Common myeloid progenitor, CD34-positive (primary cell): ENCODE data around the gene RPS6KL1.
A peak's percentile ranks its signal among the peaks of the same experiment; 100 is the strongest.

Source experiments
- CTCF ChIA-PET: fragments of 350-600 bp; sonication (Branson Sonifier 250); formaldehyde crosslinking; loops from one replicate; lab custom pipeline; 2021; ENCODE audit warnings: antibody characterized with exemption; lab: Charles Lee
- POLR2A ChIA-PET: fragments of 350-600 bp; sonication (Branson Sonifier 250); formaldehyde crosslinking; loops from one replicate; lab custom pipeline; 2021; ENCODE audit warnings: antibody characterized with exemption; lab: Charles Lee
- DNase-seq, 3 donors: peaks; one replicate each; pipeline versions ENCODE4 v3.0.0 to v3.0.0-alpha.2; 2013
- H3K27ac ChIP-seq, 2 experiments: 1 replicate in 1 of 2; 2 replicates in 1 of 2; pipeline ENCODE4 v1.7.0; 2013; ENCODE audit warnings: inconsistent platforms in 2 of 2, low read length in 2 of 2, mild to moderate bottlenecking in 2 of 2, low read depth in 1 of 2, moderate library complexity in 1 of 2; ENCODE audit not compliant: severe bottlenecking in 2 of 2, insufficient read depth in 1 of 2, poor library complexity in 1 of 2
- H3K27me3 ChIP-seq, 5 experiments: replicated peaks in 2 of 5; 1 replicate in 3 of 5; 2 replicates in 2 of 5; pipeline versions ENCODE4 v1.6.1 to v1.7.0; 2013; ENCODE audit warnings: low read length in 4 of 5, mild to moderate bottlenecking in 2 of 5, moderate library complexity in 2 of 5, inconsistent platforms in 1 of 5; ENCODE audit not compliant: insufficient read depth in 5 of 5, control insufficient read depth in 4 of 5
- H3K36me3 ChIP-seq, 4 experiments: 1 replicate in 2 of 4; 2 replicates in 2 of 4; pipeline versions ENCODE4 v1.6.1 to v1.7.0; 2013; ENCODE audit warnings: low read length in 3 of 4, control low read depth in 1 of 4, mild to moderate bottlenecking in 1 of 4; ENCODE audit not compliant: control insufficient read depth in 4 of 4, insufficient read depth in 4 of 4
- H3K4me1 ChIP-seq, 4 experiments: 1 replicate in 3 of 4; 2 replicates in 1 of 4; pipeline versions ENCODE4 v1.6.1 to v1.7.1; 2013; ENCODE audit warnings: low read length in 3 of 4, mild to moderate bottlenecking in 3 of 4, control low read depth in 1 of 4, inconsistent platforms in 1 of 4, moderate library complexity in 1 of 4; ENCODE audit not compliant: control insufficient read depth in 4 of 4, insufficient read depth in 4 of 4; ENCODE audit errors: control extremely low read depth in 1 of 4
- H3K4me3 ChIP-seq, 7 experiments: 1 replicate in 4 of 7; 2 replicates in 3 of 7; pipeline versions ENCODE4 v1.5.1 to v1.7.0; 2013; ENCODE audit warnings: mild to moderate bottlenecking in 7 of 7, low read length in 6 of 7, moderate library complexity in 6 of 7, inconsistent platforms in 2 of 7, low read depth in 2 of 7, control low read depth in 1 of 7; ENCODE audit not compliant: insufficient read depth in 4 of 7, control insufficient read depth in 1 of 7; ENCODE audit errors: extremely low read depth in 1 of 7
- H3K9me3 ChIP-seq, 5 experiments: 1 replicate in 4 of 5; 2 replicates in 1 of 5; pipeline versions ENCODE4 v1.6.1 to v1.7.1; 2013; ENCODE audit warnings: low read length in 4 of 5, mild to moderate bottlenecking in 2 of 5, inconsistent platforms in 1 of 5, low read depth in 1 of 5, moderate library complexity in 1 of 5; ENCODE audit not compliant: control insufficient read depth in 4 of 5, insufficient read depth in 2 of 5; ENCODE audit errors: control extremely low read depth in 1 of 5
- WGBS: methylation state at CpG from one replicate; pipeline ENCODE4 v1.1.5; 2013; ENCODE audit not compliant: insufficient coverage; 5-methylcytosine and 5-hydroxymethylcytosine counted together

The RPS6KL1 gene

GRCh38 chr14:74952180-74952665, 29.2 kb upstream of the RPS6KL1 start:
- ChIA-PET POLR2A (no interaction called here), CTCF (interaction anchor here (1.3 to 4.8 kb wide), 4 partner anchors 11 to 50 kb away, joined by 3 to 22 read pairs (median 3); no protein-coding TSS in a partner anchor)
- WGBS: 95% methylated on average over 5 of the region's 6 CpGs
- Histone ChIP-seq H3K27ac (no peak overlapping the region), H3K36me3 (no peaks in the 10 kb centered on the region), H3K4me3 (no peak overlapping the region), H3K4me1 (peaks cover 0 to 48% (median 26%) of the 10 kb centered on the region in 4 experiments), H3K27me3 (peaks cover 0 to 17% (median 0%) of the 10 kb centered on the region in 5 experiments), H3K9me3 (no peaks in the 10 kb centered on the region)
- DNase-seq: no peak

GRCh38 chr14:74951443-74952179, 28.6 kb upstream of the RPS6KL1 start:
- 39% methylated on average over 10 of the region's 15 CpGs for WGBS
- ChIA-PET CTCF (interaction anchor here (1.3 to 4.8 kb wide), 4 partner anchors 10 to 50 kb away, joined by 3 to 22 read pairs (median 3); no protein-coding TSS in a partner anchor), POLR2A (no interaction called here)
- peaks cover 0 to 17% (median 0%) of the 10 kb centered on the region in 5 experiments for H3K27me3 ChIP-seq
- H3K27ac ChIP-seq: no peak overlapping the region
- H3K4me3 ChIP-seq: peak overlapping the region in 1 of 7 experiments; percentile 16
- no peaks in the 10 kb centered on the region for H3K36me3 ChIP-seq
- no peak for DNase-seq
- H3K4me1 ChIP-seq: peaks cover 0 to 52% (median 26%) of the 10 kb centered on the region in 4 experiments
- no peaks in the 10 kb centered on the region for H3K9me3 ChIP-seq

- no peak for DNase-seq
- peaks cover 0 to 59% (median 30%) of the 10 kb centered on the region in 4 experiments for H3K4me1 ChIP-seq
- no peak overlapping the region for H3K27ac ChIP-seq
- POLR2A ChIA-PET: no interaction called here
- no peak overlapping the region for H3K4me3 ChIP-seq
- H3K27me3 ChIP-seq: peaks cover 0 to 15% (median 0%) of the 10 kb centered on the region in 5 experiments
- CTCF ChIA-PET: interaction anchor here (1.3 to 4.8 kb wide), 2 partner anchors 9 to 18 kb away, joined by 3 to 22 read pairs; no protein-coding TSS in a partner anchor
- H3K9me3 ChIP-seq: no peaks in the 10 kb centered on the region
- WGBS: 100% methylated on average over 8 of the region's 9 CpGs
- H3K36me3 ChIP-seq: no peaks in the 10 kb centered on the region
Observed at GRCh38 chr14:74950795-74951442, 27.9 kb upstream of the RPS6KL1 start.

GRCh38 chr14:74949859-74950573, 27.0 kb upstream of the RPS6KL1 start:
- Histone ChIP-seq H3K27me3 (peaks cover 0 to 12% (median 0%) of the 10 kb centered on the region in 5 experiments), H3K27ac (no peak overlapping the region), H3K4me1 (peaks cover 0 to 63% (median 21%) of the 10 kb centered on the region in 4 experiments), H3K4me3 (no peak overlapping the region), H3K9me3 (no peaks in the 10 kb centered on the region), H3K36me3 (no peaks in the 10 kb centered on the region)
- POLR2A ChIA-PET: no interaction called here
- CTCF ChIA-PET: interaction anchor here (0.7 to 6.7 kb wide), 6 partner anchors 8 to 140 kb away, joined by 3 to 38 read pairs (median 4); no protein-coding TSS in a partner anchor
- 90% methylated on average over 17 of the region's 17 CpGs for WGBS
- no peak for DNase-seq

- DNase-seq: no peak
- H3K27me3 ChIP-seq: peaks cover 0 to 4% (median 0%) of the 10 kb centered on the region in 5 experiments
- H3K36me3 ChIP-seq: no peaks in the 10 kb centered on the region
- peaks cover 0 to 55% (median 16%) of the 10 kb centered on the region in 4 experiments for H3K4me1 ChIP-seq
- H3K27ac ChIP-seq: no peak overlapping the region
- CTCF ChIA-PET: interaction anchor here (0.7 to 6.7 kb wide), 8 partner anchors 9 to 141 kb away, joined by 3 to 38 read pairs (median 4); partner anchors contain the start of gene EIF2B2
- POLR2A ChIA-PET: no interaction called here
- no peaks in the 10 kb centered on the region for H3K9me3 ChIP-seq
- no peak overlapping the region for H3K4me3 ChIP-seq
- WGBS: 84% methylated on average over 14 of the region's 16 CpGs
Observed at GRCh38 chr14:74949191-74949601, 26.1 kb upstream of the RPS6KL1 start.

- Histone ChIP-seq H3K9me3 (no peaks in the 10 kb centered on the region), H3K27ac (no peak overlapping the region), H3K4me3 (no peak overlapping the region), H3K27me3 (no peaks in the 10 kb centered on the region), H3K4me1 (peaks cover 0 to 48% (median 14%) of the 10 kb centered on the region in 4 experiments), H3K36me3 (no peaks in the 10 kb centered on the region)
- 87% methylated on average over 22 of the region's 23 CpGs for WGBS
- ChIA-PET POLR2A (interaction anchor here (0.6 kb wide), 1 partner anchor 153 kb away, joined by 3 read pairs; no protein-coding TSS in a partner anchor), CTCF (interaction anchor here (0.9 to 6.7 kb wide), 16 partner anchors 10 to 141 kb away, joined by 3 to 38 read pairs (median 4); partner anchors contain the start of gene EIF2B2)
- DNase-seq: no peak
Observed at GRCh38 chr14:74948228-74949175, 25.4 kb upstream of the RPS6KL1 start.
